GM04503 (cell line): ENCODE data around the gene TMEM145.
A peak's percentile ranks its signal among the peaks of the same experiment; 100 is the strongest.
"Not testable (repeated sequence)": the region's sequence is repeated elsewhere in the genome, so short reads cannot be mapped to it uniquely, and the experiment has no call there.

Experiments used
- DNase-seq: peaks from one replicate; pipeline ENCODE4 v3.0.0-alpha.2; 2012; ENCODE audit warnings: low read depth

Gene TMEM145

GRCh38 chr19:42315024-42315423 lies 1.9 kb downstream of the TMEM145 start:
- DNase-seq = no peak

- DNase-seq = no peak
Observed at GRCh38 chr19:42316223-42317211, 3.4 kb downstream of the TMEM145 start.

- no peak for DNase-seq
Observed at GRCh38 chr19:42317535-42317934, 4.4 kb downstream of the TMEM145 start.

GRCh38 chr19:42322305-42322704 lies 9.2 kb downstream of the TMEM145 start:
- DNase-seq = no peak

GRCh38 chr19:42323473-42323851 lies 10.4 kb downstream of the TMEM145 start:
- no peak for DNase-seq

GRCh38 chr19:42323852-42324654 lies 10.9 kb downstream of the TMEM145 start:
- no peak for DNase-seq

GRCh38 chr19:42324655-42325307 lies 11.7 kb downstream of the TMEM145 start:
- no peak for DNase-seq

- peak; percentile 92 for DNase-seq
Observed at GRCh38 chr19:42325308-42325895, 12.3 kb downstream of the TMEM145 start, which contains the start of gene MEGF8. TSS of gene MEGF8 (plus strand) at chr19:42325635. CDS start at chr19:42326244, 609 bp downstream.

GRCh38 chr19:42325896-42326771 lies 13.0 kb downstream of the TMEM145 start:
- no peak for DNase-seq

- DNase-seq = no peak
Observed at GRCh38 chr19:42326969-42327368, 13.9 kb downstream of the TMEM145 start.

- no peak for DNase-seq
Observed at GRCh38 chr19:42327381-42327780, 14.3 kb downstream of the TMEM145 start.

- no peak for DNase-seq
Observed at GRCh38 chr19:42328106-42328505, 15.0 kb downstream of the TMEM145 start.

GRCh38 chr19:42328854-42329253 lies 15.7 kb downstream of the TMEM145 start:
- DNase-seq = no peak

GRCh38 chr19:42330241-42330711 lies 17.2 kb downstream of the TMEM145 start:
- no peak for DNase-seq

GRCh38 chr19:42331333-42331732 lies 18.2 kb downstream of the TMEM145 start:
- DNase-seq = not testable (repeated sequence)

GRCh38 chr19:42332059-42332458 lies 18.9 kb downstream of the TMEM145 start:
- no peak for DNase-seq

- no peak for DNase-seq
Observed at GRCh38 chr19:42333018-42333417, 19.9 kb downstream of the TMEM145 start.

GRCh38 chr19:42333975-42334696 lies 21.0 kb downstream of the TMEM145 start:
- no peak for DNase-seq

GRCh38 chr19:42334697-42335373 lies 21.7 kb downstream of the TMEM145 start:
- DNase-seq = no peak
